GM21619 (cell line): ENCODE data around the gene TAF3.

ENCODE experiments used
- ATAC-seq: cut with Tn5 transposase; IDR thresholded peaks from one replicate; pipeline ENCODE4 v1.9.1; 2021; ENCODE audit not compliant: unreplicated experiment

Gene TAF3

DNA sequence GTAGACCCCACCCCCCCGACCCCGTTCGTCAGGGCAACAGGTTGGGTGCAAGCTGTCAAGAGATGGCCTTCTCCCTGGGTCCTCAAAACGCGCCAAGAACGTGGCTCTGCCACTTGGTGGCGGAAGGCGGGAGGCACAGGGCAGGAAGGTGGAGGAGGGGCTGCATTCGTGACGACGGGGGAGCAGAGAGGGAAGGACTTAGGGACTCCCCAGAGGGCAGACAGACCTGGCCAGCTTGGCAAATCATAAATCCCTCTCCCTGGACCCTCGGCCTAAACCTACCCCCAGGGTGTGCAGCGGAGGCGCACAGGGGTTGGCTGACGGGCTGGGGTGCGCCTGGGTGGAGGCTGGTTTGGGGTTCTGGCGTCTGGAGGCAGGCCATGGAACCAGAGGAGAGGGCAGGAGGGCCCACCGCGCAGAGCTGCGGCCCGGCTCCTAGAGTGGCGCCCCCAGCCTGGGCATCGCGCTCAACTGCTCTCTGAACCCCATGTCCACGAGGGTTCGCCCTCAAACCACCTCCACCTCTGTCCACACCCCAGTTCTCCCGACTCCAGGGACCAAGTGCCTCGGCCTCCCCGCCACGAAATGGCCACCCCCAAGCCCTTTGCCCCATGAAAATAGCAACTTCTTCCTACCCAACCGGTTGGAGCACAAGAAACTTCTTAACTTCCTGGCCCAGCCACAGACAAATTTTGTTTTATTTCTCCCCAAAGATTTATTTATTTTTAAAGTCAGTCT is 225.4 kb downstream of the TAF3 start:
- no peak for ATAC-seq

DNA sequence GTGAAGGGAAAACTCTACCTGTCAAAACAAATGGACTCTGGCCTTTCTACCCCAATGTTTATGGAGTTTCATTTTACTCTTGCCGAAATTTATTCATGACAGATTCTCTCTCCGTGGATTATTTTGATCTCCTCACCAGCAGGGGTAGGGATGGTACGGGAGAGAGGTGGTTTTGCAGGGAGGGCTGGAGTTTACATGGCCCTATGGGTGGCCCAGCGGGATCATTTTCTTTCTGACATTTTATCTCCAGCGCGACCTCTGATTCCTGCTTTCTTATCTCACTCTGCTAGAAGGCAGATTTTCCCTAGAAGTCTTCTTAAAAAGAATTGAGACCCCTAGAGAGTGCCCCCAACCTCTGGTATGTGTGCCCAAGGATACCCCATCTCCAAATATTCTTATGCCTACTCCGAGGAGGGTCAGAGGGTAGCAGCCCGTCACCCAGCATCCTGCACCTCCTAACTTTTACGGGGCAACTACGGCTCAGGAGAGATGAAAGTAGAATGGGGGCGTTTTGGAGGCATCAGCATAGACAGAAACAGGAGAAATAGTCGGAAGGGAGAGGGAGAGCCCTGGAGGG is 226.1 kb downstream of the TAF3 start:
- ATAC-seq, result no peak

DNA sequence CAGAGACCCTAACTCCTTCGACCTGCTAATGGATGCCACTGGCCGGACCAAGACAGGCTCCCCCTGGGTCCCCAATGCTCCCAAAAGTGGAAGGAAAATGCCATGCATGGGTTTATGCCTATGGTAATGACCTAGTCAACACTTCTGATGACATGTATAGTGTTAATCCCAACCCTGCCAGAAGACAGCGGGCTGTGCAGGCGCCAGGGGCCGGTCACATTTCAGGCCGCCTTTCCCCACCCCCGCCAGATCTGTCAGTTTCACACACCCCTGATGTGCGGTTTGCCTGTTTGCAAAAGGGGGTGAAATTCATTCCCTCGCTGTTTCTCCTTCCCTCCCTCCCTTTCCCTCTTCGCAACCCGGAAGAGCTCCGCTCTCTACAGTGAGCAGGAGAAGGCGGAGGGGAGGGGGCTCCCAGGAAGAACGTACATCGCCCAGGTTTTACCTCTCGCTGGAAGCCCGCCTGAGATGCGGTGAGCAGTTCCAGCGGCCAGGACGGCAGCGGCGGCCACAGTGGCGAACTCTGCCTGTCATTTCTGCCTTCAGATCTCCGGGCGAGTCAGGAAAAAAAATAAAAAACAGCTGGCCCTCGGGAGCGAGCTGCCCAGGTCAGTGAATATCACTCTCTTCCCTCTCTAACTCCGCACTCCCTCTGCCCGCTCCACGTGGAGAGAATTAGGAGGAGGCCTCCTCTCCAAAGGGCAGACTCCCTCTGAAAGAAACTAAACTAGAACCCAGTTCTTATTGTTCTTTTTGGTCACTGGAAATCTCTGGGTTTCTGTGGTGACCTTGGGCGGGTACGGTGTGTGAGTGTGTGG is 226.8 kb downstream of the TAF3 start:
- ATAC-seq, result no peak

DNA sequence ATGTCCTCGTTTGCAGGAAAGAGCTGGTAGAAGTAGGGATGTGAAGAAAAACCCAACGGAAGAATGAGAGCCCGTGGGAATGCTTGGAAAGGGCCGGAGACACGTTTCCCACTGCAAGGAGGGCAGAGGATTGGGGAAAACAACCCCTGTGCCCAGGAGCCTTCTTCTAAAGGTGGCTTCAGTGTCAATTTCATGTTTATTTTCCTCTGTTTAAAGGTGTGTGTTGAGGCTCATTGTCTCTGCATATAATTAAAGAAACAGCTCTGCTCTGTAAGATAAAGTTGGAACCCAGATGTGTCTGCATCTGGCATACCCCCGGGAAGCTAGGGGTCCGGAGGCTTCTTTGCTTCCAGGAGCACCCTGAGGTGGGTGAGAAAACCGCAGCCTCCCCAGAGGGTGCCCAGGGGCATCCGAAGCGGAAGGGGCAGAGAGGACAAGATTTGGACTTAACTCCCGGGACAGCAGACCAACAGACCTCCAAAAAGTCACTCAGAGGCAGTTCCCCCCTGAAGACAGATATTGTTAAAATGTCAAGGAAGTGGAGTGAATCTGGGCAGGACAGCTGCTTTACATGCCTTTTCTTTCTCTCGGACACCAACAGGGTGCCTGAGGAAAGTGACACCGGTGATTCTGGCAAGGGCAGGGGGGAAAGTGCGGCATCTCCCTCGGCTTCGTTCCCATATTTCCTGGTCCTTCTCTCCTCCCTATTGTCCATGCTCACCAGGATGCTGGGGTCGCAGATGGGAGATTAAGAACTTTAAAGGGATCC is 227.6 kb downstream of the TAF3 start:
- ATAC-seq, result no peak

DNA sequence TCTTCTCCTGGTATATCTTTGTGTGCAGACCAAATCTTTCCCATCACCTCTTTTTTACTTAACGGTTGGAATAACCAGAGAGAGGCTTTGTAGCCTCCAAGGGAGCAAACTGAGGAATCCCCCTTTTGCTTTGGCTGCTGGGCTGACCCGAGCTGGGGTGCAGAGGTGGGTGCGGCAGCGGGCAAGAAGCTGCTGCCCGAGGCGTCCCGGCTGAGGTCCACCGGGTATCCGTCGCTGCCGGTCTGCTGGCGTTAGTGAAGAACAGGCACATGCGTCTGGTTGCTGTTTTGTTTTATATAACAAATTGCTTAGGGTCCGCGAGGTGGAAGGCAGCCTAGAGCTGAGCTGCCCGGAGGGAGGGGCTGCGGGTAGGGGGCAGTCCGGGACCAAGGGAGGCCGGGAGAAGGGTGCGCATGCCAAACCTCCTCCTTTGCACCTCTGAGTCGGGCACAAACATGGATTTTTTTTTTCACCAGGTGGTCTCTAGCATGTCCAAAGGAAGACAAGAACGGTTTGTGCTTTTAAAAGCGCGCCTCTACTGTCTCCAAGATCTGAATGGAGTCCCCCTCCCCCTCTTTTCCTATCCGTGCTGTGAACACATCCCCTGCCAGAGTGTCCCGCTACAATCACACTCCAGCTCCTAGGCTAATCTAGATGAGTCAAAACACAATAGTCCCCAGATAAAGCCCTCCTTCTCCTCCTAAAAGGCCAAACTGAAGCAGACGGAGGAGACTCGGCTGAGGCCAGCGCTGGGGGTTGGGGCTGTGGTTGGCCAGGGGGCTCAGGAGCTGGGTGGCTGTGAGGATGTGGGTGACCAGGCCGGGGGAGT is 229.4 kb downstream of the TAF3 start:
- no peak for ATAC-seq

DNA sequence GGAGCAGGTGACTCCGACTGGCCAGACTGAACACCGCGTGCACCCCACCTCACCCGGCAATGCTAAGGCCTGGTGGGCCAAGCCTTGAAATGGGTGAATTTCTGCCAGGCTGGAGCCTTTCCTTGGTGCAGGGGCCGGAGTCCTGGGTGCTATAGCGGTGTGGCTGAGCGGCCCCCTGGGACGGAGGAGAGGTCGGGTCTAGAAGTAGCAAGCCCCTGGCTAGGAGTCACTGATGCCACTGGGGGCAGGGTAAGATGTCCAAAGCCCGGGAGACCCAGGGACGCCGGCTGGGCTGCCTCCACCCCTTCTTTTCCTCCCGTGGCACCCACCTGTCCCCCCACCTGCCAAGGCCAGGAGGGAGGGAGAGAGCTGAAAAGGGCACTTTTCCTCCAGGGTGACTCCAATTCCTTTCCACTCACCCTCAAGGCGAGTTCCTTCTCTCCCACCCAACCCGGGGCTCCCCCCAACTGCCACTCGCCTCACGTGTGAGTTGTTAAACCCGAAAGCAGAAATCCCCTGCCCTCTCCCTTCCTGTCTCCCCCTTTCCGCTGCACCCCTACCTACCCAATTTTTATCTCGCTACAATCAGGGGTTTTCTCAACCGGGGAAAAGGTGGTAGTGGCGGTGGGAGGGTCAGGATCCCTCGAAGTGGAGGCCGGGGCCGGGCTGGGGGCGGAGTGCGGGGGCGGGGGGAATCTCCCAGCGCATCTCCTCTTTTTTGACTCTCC is 230.1 kb downstream of the TAF3 start:
- no peak for ATAC-seq

DNA sequence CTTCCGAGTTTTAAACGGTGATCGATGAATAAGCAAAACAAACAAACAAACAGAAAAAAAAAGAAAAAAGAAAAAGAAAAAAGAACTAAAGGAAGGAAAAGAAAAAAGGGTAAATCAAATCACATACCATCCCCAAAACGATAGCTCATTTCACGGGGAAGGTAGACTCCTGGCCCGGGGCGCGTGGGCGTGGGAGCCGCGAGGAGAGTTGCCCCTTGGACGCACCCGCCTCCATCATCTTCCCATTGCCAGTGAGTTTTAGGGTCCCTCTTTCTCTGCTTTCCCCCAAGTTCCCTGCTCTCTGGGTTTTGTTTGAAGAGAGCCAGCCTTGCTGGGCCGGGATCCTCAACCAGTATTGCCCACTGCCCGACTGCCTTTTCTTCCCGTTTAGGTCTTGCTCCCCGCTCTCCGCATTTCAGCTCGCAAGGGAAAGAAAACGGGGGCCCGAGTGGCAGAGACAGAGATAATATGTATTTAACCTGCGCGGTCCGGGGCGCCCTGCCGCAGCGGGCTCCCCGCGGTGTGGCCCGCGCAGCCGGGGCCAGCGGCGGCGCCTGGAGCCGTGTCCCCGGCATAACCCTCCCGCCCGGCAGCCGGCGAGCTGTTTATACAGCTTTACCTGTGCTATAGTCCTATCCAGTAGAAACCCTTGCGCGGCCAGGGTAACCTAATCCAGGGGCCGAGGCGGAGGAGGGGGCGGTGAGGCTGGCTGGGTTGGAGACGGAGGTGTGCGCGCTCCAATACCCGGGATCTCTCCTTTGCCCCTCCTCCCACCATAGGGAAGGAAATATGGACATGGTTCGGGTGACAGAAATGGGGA is 230.9 kb downstream of the TAF3 start:
- no peak for ATAC-seq

DNA sequence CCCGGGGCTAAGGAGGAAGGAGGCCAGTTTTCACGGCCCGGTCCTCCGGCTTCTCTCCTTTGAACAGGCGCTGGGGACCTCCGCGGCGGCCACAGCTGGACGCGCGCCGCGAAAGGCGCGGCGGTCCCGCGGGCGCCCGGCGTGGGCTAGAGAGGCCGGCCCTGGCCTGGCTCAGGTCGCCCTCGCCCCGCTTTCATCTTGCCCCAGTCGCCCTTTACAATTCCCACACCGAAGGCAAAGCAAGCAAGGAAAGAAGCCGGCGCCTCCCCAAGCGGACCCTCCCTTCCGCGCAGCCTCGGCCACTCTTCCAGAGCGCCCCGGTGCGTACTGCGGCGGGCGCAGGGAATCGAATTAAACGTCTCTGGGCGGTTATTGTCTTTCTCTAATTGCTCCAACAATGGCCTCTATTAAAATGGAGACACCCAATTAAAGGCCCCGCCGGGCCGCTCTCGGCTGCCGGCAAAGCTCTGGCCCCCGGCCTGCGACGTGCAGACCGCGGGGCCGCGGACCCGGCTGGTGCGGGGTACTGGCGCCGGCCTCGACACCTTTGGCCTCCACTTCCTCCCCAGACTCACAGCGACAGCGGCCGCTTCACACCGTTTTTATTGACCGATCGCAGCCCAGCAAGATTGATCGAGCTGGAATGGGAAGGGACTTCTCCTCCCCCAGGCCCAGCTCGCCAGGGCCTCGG is 231.7 kb downstream of the TAF3 start:
- ATAC-seq, result no peak

DNA sequence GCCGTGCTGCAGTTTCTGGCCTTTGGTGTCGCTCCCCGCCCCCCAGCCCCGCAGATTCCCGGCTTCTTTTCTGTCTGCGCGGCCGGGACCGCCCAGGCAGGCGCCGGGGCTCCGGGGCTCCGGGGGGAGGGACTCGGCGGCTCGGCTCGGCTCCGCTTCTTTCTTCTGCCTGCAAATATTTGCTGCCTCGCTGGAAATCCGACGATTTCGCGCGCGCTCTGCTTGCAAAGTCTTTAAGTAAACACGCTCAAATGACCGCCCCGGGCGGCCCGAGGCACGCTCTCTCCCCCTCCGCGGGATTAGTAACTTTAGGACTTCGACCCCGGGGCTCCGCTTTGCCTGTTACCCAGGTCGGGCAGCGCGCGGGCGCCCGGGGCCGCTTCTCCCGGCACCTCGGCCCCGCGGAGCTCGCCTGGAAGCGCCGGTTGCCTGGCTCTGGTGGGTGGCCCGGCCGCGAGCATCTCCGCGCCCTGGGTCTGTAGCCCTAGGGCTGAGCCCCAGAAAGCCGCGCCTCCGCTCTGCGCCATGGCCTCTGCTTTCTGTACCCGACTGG is 232.3 kb downstream of the TAF3 start:
- no peak for ATAC-seq

DNA sequence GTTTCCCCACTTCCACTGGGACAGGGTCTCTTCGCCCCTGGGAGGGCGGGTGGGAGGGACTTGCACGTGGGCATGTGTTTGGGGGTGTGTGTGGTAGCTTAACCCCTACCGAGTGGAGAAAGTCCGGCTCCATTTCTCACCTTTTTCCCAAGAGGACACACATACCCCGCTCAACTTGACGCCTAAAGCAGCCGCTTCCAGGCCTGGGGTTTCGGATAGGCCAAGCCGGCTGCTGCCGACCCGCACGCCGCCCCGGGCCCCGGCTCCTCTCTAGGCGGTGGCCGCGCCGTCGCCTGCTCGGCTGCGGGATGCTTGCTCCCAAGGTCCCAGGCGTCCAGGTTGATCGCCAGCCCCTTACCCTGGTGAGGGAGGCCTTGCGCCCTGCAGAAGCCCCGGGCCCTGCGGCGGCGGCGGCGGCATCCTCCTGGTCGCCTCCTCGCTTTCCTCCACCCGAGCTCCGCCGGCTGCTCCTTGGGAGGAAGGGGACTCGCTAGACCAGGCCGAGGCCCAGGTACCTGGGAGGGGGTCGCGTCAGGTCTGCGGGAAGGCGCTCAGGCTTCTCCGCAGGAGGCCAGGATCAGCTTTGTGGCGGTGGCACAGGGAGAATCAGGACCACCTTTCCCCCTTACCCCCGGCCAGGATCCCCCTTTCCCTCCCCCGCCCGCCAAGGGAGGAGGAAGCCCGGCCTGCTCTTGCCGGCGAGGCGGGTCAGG is 233.0 kb downstream of the TAF3 start:
- ATAC-seq, result no peak

DNA sequence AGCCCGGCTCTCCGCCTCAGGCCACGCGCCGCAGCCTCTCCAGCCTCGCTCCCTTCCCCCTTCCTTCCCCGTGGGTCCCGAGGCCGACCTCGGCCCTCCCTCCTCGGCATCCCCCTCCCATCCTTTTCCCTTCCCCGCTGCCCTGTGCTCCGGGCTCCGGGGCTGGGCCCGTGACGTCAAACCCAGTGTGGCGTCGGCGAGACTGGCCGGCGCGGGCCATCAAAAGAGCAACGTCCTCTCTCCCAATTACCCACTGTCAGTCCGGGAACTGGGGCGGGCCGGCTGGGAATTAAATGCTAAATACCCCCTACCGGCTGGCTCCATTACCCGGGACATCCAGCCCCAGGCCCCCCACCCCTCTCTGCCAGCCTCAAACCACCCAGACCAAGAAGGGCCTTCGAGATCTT is 233.5 kb downstream of the TAF3 start:
- no peak for ATAC-seq

DNA sequence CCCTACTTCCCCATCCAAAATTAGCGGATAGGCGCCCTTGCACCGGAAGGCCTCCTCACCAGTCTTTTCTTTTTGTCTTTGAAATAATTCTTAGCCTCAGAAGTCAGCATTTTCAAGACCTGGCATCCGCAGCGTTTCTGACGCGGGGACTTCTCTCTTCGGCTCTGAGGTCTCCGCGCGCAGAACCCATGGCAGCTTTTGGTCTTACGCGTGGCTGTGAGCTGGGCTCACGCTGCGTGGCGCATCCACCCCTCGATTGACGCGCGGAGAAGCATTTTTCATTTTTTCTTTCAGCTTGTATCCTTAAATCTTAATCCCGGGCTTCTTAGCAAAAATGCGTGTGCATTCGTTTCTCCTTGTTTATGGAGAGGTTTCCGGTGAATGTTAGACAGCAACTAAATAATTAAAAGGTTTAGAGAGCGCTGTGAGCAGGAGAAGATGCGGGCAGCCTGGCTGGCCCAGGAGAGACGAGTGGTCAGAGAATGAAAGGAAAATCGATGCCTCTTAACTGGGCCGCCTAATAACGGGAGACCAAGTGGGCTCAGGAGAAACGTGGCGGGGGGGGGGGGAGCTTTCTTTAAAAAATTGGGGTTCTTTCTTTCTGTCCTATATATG is 234.1 kb downstream of the TAF3 start:
- no peak for ATAC-seq

DNA sequence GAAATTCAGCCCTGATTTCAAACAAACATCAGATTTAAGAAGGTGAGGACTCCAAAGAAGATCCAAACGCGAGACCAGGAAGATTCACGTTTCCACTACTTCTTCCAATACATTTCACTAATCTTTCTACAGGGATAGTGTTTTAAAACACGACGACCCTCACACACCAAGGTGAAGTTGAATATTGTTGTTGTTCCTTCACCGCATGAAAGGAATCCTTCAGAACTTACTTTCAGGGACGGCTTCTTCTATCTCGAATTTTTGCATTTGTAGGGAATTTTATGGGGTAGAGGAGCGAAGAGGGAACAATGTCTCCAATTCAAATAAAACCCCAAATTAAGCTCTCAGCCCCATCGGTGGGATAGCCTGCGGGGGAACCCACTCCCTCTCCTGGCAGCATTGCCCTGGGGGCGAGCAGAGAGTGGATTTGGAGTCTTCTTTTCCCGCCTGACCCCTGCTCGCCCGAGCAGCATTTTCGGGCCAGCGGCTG is 234.7 kb downstream of the TAF3 start:
- ATAC-seq, result no peak

DNA sequence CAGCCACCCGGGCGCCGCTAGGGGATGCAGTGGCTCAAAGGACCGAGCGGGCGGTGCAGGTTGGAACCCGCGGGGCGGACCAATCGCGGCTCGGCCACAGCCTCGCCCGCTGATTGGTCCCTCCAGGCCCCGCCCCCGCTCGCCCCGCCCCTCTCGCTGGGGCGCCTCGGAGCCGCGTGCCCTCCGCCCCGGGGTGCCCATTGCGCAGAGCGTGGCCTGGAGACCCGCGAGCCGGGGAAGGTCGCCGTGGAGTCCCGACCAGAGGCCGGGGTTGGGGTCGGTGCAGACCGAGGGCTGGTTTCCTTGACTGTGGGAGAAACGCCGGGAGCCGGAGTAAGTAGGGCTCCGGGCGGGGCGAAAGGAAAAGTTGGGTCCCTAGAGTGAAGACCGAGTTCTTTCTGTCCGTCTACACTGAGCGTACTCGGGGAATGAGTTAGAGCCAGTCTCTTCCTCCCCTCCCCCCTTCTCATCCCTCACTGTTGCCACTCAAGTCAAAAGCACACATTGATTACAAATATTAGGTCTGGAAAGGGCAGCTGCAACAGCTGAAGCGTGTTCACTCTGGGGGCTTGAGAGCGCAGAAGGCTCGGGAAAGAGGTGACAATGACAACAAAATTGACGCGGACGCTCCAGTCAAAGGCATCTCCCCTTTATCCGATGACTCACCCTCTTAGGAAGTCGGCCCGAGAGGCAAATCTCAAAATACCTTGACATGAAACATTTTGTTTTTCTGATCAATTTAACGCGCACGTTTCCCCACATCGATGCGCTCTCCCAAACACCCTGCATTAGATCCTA is 235.3 kb downstream of the TAF3 start:
- peak; percentile 53 for ATAC-seq

DNA sequence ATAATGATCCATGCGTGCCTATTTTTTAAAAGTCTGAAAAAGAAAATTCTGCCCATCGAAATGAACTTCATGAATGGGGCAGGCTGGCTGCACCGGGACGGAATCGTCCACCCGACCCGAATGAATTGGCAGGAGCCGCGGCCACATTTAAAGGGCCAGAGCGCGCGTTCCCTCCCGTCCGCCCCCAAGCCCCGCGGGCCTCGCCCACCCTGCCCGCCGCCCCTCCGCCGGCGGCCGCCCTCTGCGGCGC is 235.9 kb downstream of the TAF3 start:
- ATAC-seq, result peak; percentile 7
